D721Med (cell line): ENCODE measurements around the gene GSG1L.

Experiments
- DNase-seq: peaks from one replicate; pipeline ENCODE4 v3.0.0; 2011; ENCODE audit warnings: low spot score; ENCODE audit not compliant: insufficient read length
- FAIRE-seq: peaks from 2 replicates; lab custom pipeline; 2011; peaks lifted over from hg19 to GRCh38; lab: Jason Lieb, UNC
- TF ChIP-seq, protein P1 (sequence below): IDR thresholded peaks from 2 replicates; pipeline ENCODE4 v1.5.1; 2012; ENCODE audit warnings: mild to moderate bottlenecking, control low read depth; ENCODE audit not compliant: insufficient read depth; ENCODE audit errors: missing control alignments

The GSG1L gene

GRCh38 chr16:27966756-27967155, 96.8 kb downstream of the GSG1L start:
- TF ChIP-seq, protein P1, sequence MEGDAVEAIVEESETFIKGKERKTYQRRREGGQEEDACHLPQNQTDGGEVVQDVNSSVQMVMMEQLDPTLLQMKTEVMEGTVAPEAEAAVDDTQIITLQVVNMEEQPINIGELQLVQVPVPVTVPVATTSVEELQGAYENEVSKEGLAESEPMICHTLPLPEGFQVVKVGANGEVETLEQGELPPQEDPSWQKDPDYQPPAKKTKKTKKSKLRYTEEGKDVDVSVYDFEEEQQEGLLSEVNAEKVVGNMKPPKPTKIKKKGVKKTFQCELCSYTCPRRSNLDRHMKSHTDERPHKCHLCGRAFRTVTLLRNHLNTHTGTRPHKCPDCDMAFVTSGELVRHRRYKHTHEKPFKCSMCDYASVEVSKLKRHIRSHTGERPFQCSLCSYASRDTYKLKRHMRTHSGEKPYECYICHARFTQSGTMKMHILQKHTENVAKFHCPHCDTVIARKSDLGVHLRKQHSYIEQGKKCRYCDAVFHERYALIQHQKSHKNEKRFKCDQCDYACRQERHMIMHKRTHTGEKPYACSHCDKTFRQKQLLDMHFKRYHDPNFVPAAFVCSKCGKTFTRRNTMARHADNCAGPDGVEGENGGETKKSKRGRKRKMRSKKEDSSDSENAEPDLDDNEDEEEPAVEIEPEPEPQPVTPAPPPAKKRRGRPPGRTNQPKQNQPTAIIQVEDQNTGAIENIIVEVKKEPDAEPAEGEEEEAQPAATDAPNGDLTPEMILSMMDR: no peak
- DNase-seq: no peak
- no peak for FAIRE-seq

DNA sequence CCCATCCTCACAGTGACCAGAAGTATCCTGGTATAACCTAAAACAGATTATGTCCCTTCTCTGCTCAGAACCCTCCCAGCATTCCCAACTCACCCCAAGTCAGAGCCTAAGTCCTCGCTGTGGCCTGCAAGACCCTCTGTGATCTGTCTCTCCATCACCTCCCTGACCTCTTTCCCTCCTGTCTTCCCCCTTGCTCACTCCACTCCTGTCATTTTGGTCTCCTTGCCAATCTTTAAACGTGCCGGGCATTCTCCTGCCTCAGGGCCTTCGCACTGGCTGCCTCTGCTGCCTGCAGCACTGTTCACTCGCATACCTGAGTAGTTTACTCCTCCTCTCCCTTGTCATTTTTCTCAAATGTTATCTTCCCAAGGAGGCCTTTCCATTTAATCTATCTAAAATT, 97.7 kb downstream of the GSG1L start:
- DNase-seq (no peak), FAIRE-seq (no peak)
- TF ChIP-seq, protein P1: no peak

- FAIRE-seq: no peak
- TF ChIP-seq, protein P1: no peak
- no peak for DNase-seq
Observed at GRCh38 chr16:27963471-27963965, 100.0 kb downstream of the GSG1L start.

- DNase-seq (no peak), FAIRE-seq (no peak)
- TF ChIP-seq, protein P1: no peak
Observed at GRCh38 chr16:27962197-27962596, 101.3 kb downstream of the GSG1L start.

GRCh38 chr16:27961296-27961620, 102.3 kb downstream of the GSG1L start:
- TF ChIP-seq, protein P1: no peak
- FAIRE-seq (no peak), DNase-seq (no peak)

DNA sequence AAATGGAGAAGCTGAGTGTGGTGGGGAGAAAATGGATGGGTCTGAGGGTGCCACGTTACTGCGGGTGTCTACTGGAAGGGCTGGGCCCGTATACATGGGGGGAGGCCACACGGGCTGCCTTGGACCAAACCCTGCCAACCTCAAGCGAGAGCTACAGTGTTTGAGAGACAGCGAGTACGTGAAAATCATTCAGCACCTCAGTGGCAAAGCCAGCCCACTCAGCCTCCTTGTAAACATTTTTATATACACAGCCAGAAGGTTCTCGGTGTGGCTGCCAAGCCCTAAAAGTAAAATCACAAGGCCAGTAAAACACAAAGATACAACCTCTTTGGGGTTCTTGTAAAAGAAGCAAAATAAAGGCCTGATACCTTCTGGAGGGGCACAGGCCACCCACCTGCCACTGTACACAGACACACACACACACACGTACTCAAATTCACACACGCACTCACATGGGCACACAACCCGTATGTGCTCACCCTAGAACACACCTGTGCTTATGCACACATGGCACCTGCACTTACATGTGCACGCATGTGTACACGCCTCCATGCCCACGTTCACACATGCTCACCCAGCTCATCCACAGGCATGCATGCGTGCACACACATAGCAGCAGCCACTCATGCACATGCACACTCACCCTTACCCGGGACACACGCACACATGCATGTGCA, 102.8 kb downstream of the GSG1L start:
- DNase-seq: no peak
- TF ChIP-seq, protein P1: no peak
- no peak for FAIRE-seq

GRCh38 chr16:27959914-27960313, 103.6 kb downstream of the GSG1L start:
- FAIRE-seq (no peak), DNase-seq (no peak)
- TF ChIP-seq, protein P1: no peak
